Measurements from ENCODE around the gene GATAD2B.

GRCh38 chr1:153795934-153796785 is 126.6 kb downstream of the GATAD2B start:
- TF ChIP-seq CTCF (IDR thresholded peaks at IDR 0.05), result no peak
- no peak for TF ChIP-seq POLR2A (IDR thresholded peaks at IDR 0.05)
